Measurements from ENCODE around the gene PLCL1.

GRCh38 chr2:197852108-197852507 lies 47.7 kb downstream of the PLCL1 start:
- TF ChIP-seq CTCF (IDR thresholded peaks at IDR 0.05) (no peak), POLR2A (IDR thresholded peaks at IDR 0.05) (no peak), POLR2AphosphoS5 (IDR thresholded peaks at IDR 0.05) (no peak)
